ENCODE data around the gene OR10AG1.

GRCh38 chr11:55956521-55956920, 13.2 kb downstream of the OR10AG1 start:
- TF ChIP-seq CTCF (IDR thresholded peaks at IDR 0.05 in 2 of 3, conservative IDR thresholded peaks at IDR 0.05 in 1 of 3; ENCODE audit: control insufficient read depth in 2 of 3, extremely low read depth in 1 of 3, insufficient read depth in 1 of 3, low read depth in 3 of 3, low read length in 3 of 3) = no peak
- TF ChIP-seq EZH2 (IDR thresholded peaks at IDR 0.05; ENCODE audit: borderline replicate concordance, control insufficient read depth, low read depth, low read length) = no peak
- TF ChIP-seq CHD2 (IDR thresholded peaks at IDR 0.05; ENCODE audit: borderline replicate concordance, low read depth, low read length) = no peak
- TF ChIP-seq CREM (IDR thresholded peaks at IDR 0.05; ENCODE audit: low read depth) = no peak
- no peak for TF ChIP-seq NR2F1 (conservative IDR thresholded peaks at IDR 0.05)
- no peak for TF ChIP-seq POLR2A (IDR thresholded peaks at IDR 0.05; ENCODE audit: low read depth, low read length)
- TF ChIP-seq BMI1 (IDR thresholded peaks at IDR 0.05; ENCODE audit: borderline replicate concordance) = no peak
- no peak for TF ChIP-seq SRF (IDR thresholded peaks at IDR 0.05; ENCODE audit: low read depth in 2 of 2, low read length in 2 of 2)

All from GM12878 (cell line).